A673 (cell line): ENCODE results near the gene CCDC169. TPM values are rescaled to one million over a fixed set of nuclear protein-coding genes. Genes with fewer than 3 reads are reported as not detected.

ENCODE experiments used
- BruUV-seq: library from RNA; stranded (reverse); fragments of 400-500 nt; replicated peaks from 2 replicates; lab custom pipeline; 2021; lab: Mats Ljungman, UMichigan
- CTCF ChIA-PET: fragments of 300-600 bp; sonication (Branson Sonifier 250); formaldehyde crosslinking; loops from one replicate; lab custom pipeline; 2022; ENCODE audit warnings: antibody characterized with exemption; lab: Charles Lee
- POLR2A ChIA-PET: fragments of 300-600 bp; sonication (Branson Sonifier 250); formaldehyde crosslinking; loops from one replicate; lab custom pipeline; 2022; ENCODE audit warnings: antibody characterized with exemption; ENCODE audit not compliant: low non-redundant PET; lab: Charles Lee
- DNase-seq: peaks from one replicate; pipeline ENCODE4 v3.0.0-alpha.2; 2015; ENCODE audit warnings: low spot score
- H3K27ac ChIP-seq: fragments of 200-600 bp; sonication (generic); 2 replicates; pipeline ENCODE4 v1.5.1; 2016; ENCODE audit warnings: mixed run types, low read depth, mild to moderate bottlenecking, mixed read lengths, antibody characterized with exemption, low read length; ENCODE audit not compliant: poor library complexity, severe bottlenecking
- H3K27me3 ChIP-seq: fragments of 200-600 bp; sonication (generic); replicated peaks from 2 replicates; pipeline ENCODE4 v1.6.1; 2017; ENCODE audit warnings: mixed run types, low read depth, mild to moderate bottlenecking, mixed read lengths, antibody characterized with exemption, low read length; ENCODE audit not compliant: insufficient read depth, poor library complexity
- H3K36me3 ChIP-seq: fragments of 200-600 bp; sonication (generic); 2 replicates; pipeline ENCODE4 v1.6.1; 2016; ENCODE audit warnings: mixed run types, mild to moderate bottlenecking, mixed read lengths, antibody characterized with exemption, low read length; ENCODE audit not compliant: insufficient read depth, poor library complexity, severe bottlenecking
- H3K4me1 ChIP-seq: fragments of 200-600 bp; sonication (generic); 2 replicates; pipeline ENCODE4 v1.6.1; 2017; ENCODE audit warnings: mixed run types, mild to moderate bottlenecking, mixed read lengths, antibody characterized with exemption, low read length; ENCODE audit not compliant: insufficient read depth, poor library complexity, severe bottlenecking
- H3K4me3 ChIP-seq: fragments of 200-600 bp; sonication (generic); 2 replicates; pipeline ENCODE4 v1.5.1; 2016; ENCODE audit warnings: low read depth, mixed run types, mild to moderate bottlenecking, mixed read lengths, low read length; ENCODE audit not compliant: poor library complexity, severe bottlenecking
- H3K9me3 ChIP-seq: fragments of 200-600 bp; sonication (generic); 2 replicates; pipeline ENCODE4 v1.6.1; 2016; ENCODE audit warnings: mixed run types, low read depth, mild to moderate bottlenecking, mixed read lengths, antibody characterized with exemption, low read length; ENCODE audit not compliant: poor library complexity, severe bottlenecking
- CTCF ChIP-seq: fragments of 300-800, 200-600 bp; sonication (generic); conservative IDR thresholded peaks from 2 replicates; pipeline ENCODE4 v1.5.1; 2017; ENCODE audit warnings: low read depth, mild to moderate bottlenecking, antibody characterized with exemption, low read length, moderate library complexity, mixed read lengths
- EZH2 ChIP-seq: fragments of 200-600 bp; sonication (generic); IDR thresholded peaks from 2 replicates; pipeline ENCODE4 v1.6.1; 2017; ENCODE audit warnings: borderline replicate concordance, low read depth, mild to moderate bottlenecking, mixed read lengths, antibody characterized with exemption, low read length; ENCODE audit not compliant: poor library complexity, severe bottlenecking
- intact Hi-C: fragments of 100-400 bp; cut with micrococcal nuclease; formaldehyde crosslinking; loops from one replicate; pipeline ENCODE4 v1.10.0; 2022; ENCODE audit not compliant: unreplicated experiment
- total RNA-seq: library from RNA; stranded (reverse); gene quantifications from 2 replicates; pipeline ENCODE4 v1.2.3, GENCODE V29; 2021

Gene CCDC169
- total RNA-seq, 1 experiment from 2014 or later: 14.3 TPM

- ChIA-PET CTCF (no interaction called here), POLR2A (no interaction called here)
- no peak for TF ChIP-seq EZH2
- TF ChIP-seq CTCF: no peak
- no peaks in the 10 kb centered on the region for H3K36me3 ChIP-seq
- H3K27ac ChIP-seq: no peak overlapping the region
- H3K4me3 ChIP-seq: no peak overlapping the region
- H3K4me1 ChIP-seq: no peaks in the 10 kb centered on the region
- intact Hi-C loops: no loop called here
- no peaks in the 10 kb centered on the region for H3K9me3 ChIP-seq
- DNase-seq: no peak
- H3K27me3 ChIP-seq: no peaks in the 10 kb centered on the region
- BruUV-seq: no TSS peak
Measured at GRCh38 chr13:36244990-36245389, 52.6 kb downstream of the CCDC169 start.

- no peak for TF ChIP-seq EZH2
- no peak for TF ChIP-seq CTCF
- Histone ChIP-seq H3K36me3 (no peaks in the 10 kb centered on the region), H3K4me1 (no peaks in the 10 kb centered on the region), H3K9me3 (no peaks in the 10 kb centered on the region), H3K27ac (no peak overlapping the region), H3K27me3 (no peaks in the 10 kb centered on the region), H3K4me3 (no peak overlapping the region)
- no TSS peak for BruUV-seq
- ChIA-PET POLR2A (no interaction called here), CTCF (no interaction called here)
- intact Hi-C loops: no loop called here
- no peak for DNase-seq
Measured at GRCh38 chr13:36244073-36244472, 53.5 kb downstream of the CCDC169 start.

GRCh38 chr13:36242761-36243160, 54.9 kb downstream of the CCDC169 start:
- intact Hi-C loops: no loop called here
- DNase-seq: no peak
- ChIA-PET POLR2A (no interaction called here), CTCF (no interaction called here)
- Histone ChIP-seq H3K4me1 (no peaks in the 10 kb centered on the region), H3K27me3 (no peaks in the 10 kb centered on the region), H3K36me3 (no peaks in the 10 kb centered on the region), H3K9me3 (no peaks in the 10 kb centered on the region), H3K4me3 (no peak overlapping the region), H3K27ac (no peak overlapping the region)
- BruUV-seq: no TSS peak
- TF ChIP-seq EZH2: no peak

GRCh38 chr13:36231236-36231635, 66.4 kb downstream of the CCDC169 start:
- ChIA-PET CTCF (no interaction called here), POLR2A (no interaction called here)
- Histone ChIP-seq H3K27me3 (no peaks in the 10 kb centered on the region), H3K36me3 (no peaks in the 10 kb centered on the region), H3K4me1 (no peaks in the 10 kb centered on the region), H3K9me3 (peaks cover 7% of the 10 kb centered on the region), H3K27ac (no peak overlapping the region), H3K4me3 (no peak overlapping the region)
- no TSS peak for BruUV-seq
- TF ChIP-seq CTCF (no peak), EZH2 (no peak)
- DNase-seq: no peak
- intact Hi-C loops: no loop called here
